GM19463 (cell line): ENCODE data around the gene CCDC106.

Source experiments
- ATAC-seq: cut with Tn5 transposase; IDR thresholded peaks from one replicate; pipeline ENCODE4 v1.9.1; 2021; ENCODE audit warnings: mild to moderate bottlenecking, moderate library complexity; ENCODE audit not compliant: unreplicated experiment

Gene CCDC106

GRCh38 chr19:55666343-55667005, 18.5 kb downstream of the CCDC106 start:
- ATAC-seq = no peak

GRCh38 chr19:55667006-55667381, 19.0 kb downstream of the CCDC106 start:
- ATAC-seq = no peak

- no peak for ATAC-seq
Observed at GRCh38 chr19:55667511-55667910, 19.5 kb downstream of the CCDC106 start.

DNA sequence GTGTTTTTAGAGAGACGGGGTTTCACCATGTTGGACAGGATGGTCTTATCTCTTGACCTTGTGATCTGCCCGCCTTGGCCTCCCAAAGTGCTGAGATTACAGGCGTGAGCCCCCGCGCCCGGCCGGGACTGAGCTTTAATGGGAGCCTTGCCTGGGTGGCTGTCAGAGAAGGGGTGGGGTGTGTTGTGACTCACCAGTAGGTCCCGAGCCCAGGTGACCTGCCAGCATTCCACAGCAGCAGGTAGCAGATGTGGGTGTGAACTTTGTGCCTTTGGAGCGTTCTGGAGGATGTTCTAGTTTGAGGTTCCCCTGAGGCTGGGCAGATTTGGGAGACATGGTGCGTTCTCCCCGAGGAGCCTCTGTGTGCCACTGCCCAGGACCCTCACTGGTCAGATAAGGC, 19.9 kb downstream of the CCDC106 start:
- ATAC-seq = no peak

- ATAC-seq = no peak
Observed at GRCh38 chr19:55668603-55669348, 20.8 kb downstream of the CCDC106 start.

DNA sequence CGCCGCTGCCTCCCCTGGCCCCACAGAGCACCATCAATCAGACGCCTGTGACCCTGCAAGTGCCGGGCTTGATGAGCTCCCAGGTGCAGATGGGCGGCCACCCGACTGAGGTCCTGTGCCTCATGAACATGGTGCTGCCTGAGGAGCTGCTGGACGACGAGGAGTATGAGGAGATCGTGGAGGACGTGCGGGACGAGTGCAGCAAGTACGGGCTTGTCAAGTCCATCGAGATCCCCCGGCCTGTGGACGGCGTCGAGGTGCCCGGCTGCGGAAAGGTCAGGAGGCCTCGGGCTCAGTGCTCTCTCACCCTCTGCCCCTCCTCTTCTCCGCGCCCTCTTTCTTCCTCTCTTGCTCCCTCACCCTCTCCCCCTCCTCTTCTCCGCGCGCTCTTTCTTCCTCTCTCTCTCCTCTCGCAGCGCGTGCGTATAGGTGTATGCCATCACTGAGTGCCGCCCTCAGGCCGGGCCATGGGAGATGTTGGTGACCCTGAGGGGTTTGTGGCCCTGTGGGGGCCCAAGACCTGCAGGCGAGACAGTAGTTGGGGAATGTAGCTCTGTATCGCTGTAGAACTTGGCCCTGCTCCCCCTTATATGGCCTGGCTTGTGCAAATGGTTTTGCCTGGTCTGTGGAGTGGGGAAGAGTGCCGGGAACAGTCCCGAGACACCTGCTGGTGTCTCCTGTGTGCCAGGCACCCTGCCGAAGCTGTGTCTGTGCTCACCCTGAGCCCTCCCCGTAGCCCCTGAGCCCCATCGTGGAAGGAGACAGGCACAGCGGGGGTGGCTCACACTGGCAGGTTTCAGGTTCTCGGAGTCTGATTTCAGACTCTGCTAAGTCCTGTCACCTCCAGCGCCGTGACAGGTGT, 21.6 kb downstream of the CCDC106 start:
- no peak for ATAC-seq

GRCh38 chr19:55670280-55671053, 22.5 kb downstream of the CCDC106 start:
- ATAC-seq = no peak

GRCh38 chr19:55671054-55671378, 23.0 kb downstream of the CCDC106 start:
- no peak for ATAC-seq

GRCh38 chr19:55672418-55672817, 24.4 kb downstream of the CCDC106 start:
- ATAC-seq = no peak

DNA sequence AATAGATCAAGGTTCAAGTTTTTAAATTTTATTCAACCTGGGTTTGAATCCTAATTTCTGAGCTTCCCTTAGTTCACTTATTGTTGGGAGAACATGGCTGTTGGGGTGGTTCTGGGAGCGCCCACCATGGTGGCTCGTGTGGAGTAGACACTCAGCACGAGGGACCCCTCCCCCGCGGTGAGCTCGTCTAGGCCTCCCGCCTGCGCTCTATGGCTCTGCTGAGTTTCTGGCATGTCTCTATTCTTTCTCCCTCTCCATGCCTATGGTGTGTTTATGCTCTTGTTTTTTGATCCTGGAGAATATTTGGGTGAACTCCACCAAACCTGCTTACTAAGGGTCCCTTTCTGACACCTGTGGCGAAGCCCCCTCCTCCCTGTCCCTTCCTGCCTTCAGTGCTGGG, 25.5 kb downstream of the CCDC106 start:
- no peak for ATAC-seq

- ATAC-seq = no peak
Observed at GRCh38 chr19:55673889-55674288, 25.9 kb downstream of the CCDC106 start.

- no peak for ATAC-seq
Observed at GRCh38 chr19:55674459-55674840, 26.4 kb downstream of the CCDC106 start.

DNA sequence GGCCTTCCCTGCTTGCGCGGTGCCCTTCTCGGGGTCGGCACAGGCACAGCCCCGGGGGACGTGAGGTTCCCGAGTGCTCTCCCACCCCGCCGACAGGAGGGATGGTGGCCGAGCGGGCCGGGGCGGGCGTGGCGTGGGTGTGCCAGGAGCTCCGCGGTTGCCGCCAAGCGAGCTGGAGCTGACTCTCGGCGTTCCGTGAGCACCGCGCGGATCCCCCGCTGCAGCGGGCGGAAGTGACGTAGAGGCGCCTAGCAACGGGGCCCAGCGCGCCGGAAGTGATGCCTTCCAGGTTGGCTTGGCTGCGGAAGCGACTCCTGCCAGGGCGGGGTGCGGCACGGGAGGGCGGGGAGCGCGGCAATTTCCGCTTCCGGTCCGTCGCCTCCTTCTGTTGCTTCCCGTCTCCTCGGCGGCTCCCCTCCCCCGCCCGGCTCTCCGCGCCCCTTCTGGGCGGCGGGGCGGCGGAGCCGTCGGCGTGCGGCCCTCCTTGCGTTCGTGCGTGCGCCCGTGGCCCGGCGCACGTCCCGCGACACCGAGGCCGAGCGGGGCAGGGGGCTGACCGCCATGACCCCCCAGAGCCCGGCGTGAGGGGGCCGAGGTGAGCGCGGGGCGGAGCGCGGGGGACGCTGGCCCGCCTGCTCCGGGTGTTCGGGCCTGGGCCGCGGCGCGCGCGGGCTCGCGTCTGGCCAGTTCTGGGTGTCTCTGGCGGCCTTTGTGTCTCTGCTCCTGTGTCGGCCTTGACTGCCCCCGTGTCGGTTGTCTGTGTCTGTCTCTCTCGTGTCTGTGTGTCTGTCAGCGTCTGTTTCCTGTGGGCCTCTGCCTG, 27.0 kb downstream of the CCDC106 start, which contains the start of gene EPN1:
TSS of gene EPN1 (plus strand) at position 386 of the 820 bp plus-strand sequence. CDS start 3,402 bp downstream, outside the sequence.
- peak; percentile 72 for ATAC-seq

- ATAC-seq = no peak
Observed at GRCh38 chr19:55675661-55676354, 27.8 kb downstream of the CCDC106 start.

GRCh38 chr19:55676383-55676782, 28.4 kb downstream of the CCDC106 start:
- ATAC-seq = no peak

GRCh38 chr19:55676889-55677505, 29.0 kb downstream of the CCDC106 start:
- ATAC-seq = no peak

- no peak for ATAC-seq
Observed at GRCh38 chr19:55677572-55678028, 29.6 kb downstream of the CCDC106 start.

GRCh38 chr19:55678121-55678671, 30.2 kb downstream of the CCDC106 start:
- ATAC-seq = peak; percentile 67
